Thyroid gland (tissue), 4 donors: Measurements from ENCODE around the gene ARHGAP22.

ENCODE experiments used
- POLR2A ChIP-seq, 2 donors: fragments of 450-650 bp; IDR thresholded peaks; one replicate each; pipeline ENCODE4 v1.6.1; 2017; ENCODE audit warnings: antibody characterized with exemption in 2 of 2, mild to moderate bottlenecking in 2 of 2, moderate library complexity in 1 of 2
- TF ChIP-seq, protein P1 (sequence below), 6 experiments: fragments of 200-600 bp in 3 of 6; fragments of 450-650 bp in 3 of 6; sonication (generic) in 3 of 6; IDR thresholded peaks; one replicate each; pipeline ENCODE4 v1.5.1; 2016 to 2019; ENCODE audit warnings: antibody characterized with exemption in 6 of 6, mild to moderate bottlenecking in 2 of 6, inconsistent platforms in 1 of 6, moderate library complexity in 1 of 6

DNA sequence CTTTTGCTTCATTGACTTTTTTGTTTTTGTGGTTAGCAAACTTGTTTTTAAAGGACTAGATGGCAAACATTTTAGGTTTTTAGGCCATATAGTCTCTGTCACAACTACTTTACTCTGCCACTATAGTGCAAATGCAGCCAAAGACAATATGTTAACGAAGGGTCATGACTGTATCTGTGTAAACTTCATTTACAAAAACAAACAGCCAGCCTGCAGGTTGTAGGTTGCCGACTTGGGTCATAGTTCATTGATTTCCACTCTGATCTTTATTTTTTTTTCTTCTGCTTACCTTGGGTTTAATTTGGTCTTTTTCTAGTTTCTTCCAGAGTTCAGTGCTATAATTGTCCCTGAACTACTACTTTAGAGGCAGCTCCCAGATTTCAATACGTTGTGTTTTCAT is 120.0 kb downstream of the ARHGAP22 start:
- TF ChIP-seq, protein P1, sequence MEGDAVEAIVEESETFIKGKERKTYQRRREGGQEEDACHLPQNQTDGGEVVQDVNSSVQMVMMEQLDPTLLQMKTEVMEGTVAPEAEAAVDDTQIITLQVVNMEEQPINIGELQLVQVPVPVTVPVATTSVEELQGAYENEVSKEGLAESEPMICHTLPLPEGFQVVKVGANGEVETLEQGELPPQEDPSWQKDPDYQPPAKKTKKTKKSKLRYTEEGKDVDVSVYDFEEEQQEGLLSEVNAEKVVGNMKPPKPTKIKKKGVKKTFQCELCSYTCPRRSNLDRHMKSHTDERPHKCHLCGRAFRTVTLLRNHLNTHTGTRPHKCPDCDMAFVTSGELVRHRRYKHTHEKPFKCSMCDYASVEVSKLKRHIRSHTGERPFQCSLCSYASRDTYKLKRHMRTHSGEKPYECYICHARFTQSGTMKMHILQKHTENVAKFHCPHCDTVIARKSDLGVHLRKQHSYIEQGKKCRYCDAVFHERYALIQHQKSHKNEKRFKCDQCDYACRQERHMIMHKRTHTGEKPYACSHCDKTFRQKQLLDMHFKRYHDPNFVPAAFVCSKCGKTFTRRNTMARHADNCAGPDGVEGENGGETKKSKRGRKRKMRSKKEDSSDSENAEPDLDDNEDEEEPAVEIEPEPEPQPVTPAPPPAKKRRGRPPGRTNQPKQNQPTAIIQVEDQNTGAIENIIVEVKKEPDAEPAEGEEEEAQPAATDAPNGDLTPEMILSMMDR (IDR thresholded peaks at IDR 0.05): no peak
- TF ChIP-seq POLR2A (IDR thresholded peaks at IDR 0.05): no peak
